PFSK-1 (cell line): Measurements from ENCODE around the gene MPPED1.

Experiments used
- FOXP2 ChIP-seq: optimal IDR thresholded peaks from 2 replicates; pipeline ENCODE3; 2011; ENCODE audit warnings: borderline replicate concordance, control low read depth, inconsistent platforms; ENCODE audit not compliant: insufficient read depth; ENCODE audit errors: extremely low read length, extremely low read depth
- POLR2AphosphoS5 ChIP-seq: IDR thresholded peaks from 2 replicates; pipeline ENCODE4 v1.6.1; 2012; ENCODE audit warnings: low read depth, mild to moderate bottlenecking, control low read depth, low read length, moderate library complexity
- SIN3A ChIP-seq: IDR thresholded peaks from 2 replicates; pipeline ENCODE4 v1.6.1; 2012; ENCODE audit warnings: mild to moderate bottlenecking, low read length, moderate library complexity, borderline replicate concordance; ENCODE audit not compliant: insufficient read depth
- TAF1 ChIP-seq: IDR thresholded peaks from 2 replicates; pipeline ENCODE4 v1.6.1; 2012; ENCODE audit warnings: low read length, control low read depth, borderline replicate concordance; ENCODE audit not compliant: insufficient read depth
- TF ChIP-seq, protein P1 (sequence below), 2 experiments: IDR thresholded peaks; 2 replicates each; pipeline versions ENCODE4 v1.6.1 to v1.8.0; 2011 to 2012; ENCODE audit warnings: low read depth in 2 of 2, low read length in 2 of 2, control low read depth in 1 of 2, inconsistent platforms in 1 of 2, mild to moderate bottlenecking in 1 of 2, moderate library complexity in 1 of 2; ENCODE audit not compliant: insufficient read depth in 1 of 2

The MPPED1 gene

DNA sequence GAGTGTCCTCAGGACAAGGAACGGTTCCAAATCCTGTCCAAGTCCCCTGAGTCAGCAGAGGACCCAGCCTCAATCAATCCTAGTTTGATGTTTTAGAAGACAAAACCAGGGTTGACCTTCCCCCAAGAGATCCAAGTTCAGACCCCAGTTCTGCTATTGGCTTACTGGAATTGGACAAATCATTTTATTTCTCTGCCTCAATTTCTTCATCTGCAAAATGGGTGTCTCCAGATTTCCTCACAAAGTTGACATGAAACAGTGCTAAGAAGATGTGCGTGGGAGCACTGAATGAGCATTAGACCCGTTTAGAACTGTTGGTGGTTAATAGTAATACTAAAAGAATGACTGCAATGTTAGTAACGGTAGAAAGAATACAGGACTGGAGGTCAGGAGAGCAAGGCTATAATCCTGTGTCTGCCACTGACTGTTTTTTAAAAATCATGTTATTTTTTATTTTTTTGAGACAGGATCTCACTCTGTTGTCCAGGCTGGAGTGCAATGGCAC, 35.8 kb upstream of the MPPED1 start:
- TF ChIP-seq SIN3A (no peak), POLR2AphosphoS5 (no peak), TAF1 (no peak), FOXP2 (no peak)
- TF ChIP-seq, protein P1, sequence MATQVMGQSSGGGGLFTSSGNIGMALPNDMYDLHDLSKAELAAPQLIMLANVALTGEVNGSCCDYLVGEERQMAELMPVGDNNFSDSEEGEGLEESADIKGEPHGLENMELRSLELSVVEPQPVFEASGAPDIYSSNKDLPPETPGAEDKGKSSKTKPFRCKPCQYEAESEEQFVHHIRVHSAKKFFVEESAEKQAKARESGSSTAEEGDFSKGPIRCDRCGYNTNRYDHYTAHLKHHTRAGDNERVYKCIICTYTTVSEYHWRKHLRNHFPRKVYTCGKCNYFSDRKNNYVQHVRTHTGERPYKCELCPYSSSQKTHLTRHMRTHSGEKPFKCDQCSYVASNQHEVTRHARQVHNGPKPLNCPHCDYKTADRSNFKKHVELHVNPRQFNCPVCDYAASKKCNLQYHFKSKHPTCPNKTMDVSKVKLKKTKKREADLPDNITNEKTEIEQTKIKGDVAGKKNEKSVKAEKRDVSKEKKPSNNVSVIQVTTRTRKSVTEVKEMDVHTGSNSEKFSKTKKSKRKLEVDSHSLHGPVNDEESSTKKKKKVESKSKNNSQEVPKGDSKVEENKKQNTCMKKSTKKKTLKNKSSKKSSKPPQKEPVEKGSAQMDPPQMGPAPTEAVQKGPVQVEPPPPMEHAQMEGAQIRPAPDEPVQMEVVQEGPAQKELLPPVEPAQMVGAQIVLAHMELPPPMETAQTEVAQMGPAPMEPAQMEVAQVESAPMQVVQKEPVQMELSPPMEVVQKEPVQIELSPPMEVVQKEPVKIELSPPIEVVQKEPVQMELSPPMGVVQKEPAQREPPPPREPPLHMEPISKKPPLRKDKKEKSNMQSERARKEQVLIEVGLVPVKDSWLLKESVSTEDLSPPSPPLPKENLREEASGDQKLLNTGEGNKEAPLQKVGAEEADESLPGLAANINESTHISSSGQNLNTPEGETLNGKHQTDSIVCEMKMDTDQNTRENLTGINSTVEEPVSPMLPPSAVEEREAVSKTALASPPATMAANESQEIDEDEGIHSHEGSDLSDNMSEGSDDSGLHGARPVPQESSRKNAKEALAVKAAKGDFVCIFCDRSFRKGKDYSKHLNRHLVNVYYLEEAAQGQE (IDR thresholded peaks at IDR 0.05; ENCODE audit: insufficient read depth in 1 of 2, low read depth in 2 of 2, low read length in 2 of 2): no peak

DNA sequence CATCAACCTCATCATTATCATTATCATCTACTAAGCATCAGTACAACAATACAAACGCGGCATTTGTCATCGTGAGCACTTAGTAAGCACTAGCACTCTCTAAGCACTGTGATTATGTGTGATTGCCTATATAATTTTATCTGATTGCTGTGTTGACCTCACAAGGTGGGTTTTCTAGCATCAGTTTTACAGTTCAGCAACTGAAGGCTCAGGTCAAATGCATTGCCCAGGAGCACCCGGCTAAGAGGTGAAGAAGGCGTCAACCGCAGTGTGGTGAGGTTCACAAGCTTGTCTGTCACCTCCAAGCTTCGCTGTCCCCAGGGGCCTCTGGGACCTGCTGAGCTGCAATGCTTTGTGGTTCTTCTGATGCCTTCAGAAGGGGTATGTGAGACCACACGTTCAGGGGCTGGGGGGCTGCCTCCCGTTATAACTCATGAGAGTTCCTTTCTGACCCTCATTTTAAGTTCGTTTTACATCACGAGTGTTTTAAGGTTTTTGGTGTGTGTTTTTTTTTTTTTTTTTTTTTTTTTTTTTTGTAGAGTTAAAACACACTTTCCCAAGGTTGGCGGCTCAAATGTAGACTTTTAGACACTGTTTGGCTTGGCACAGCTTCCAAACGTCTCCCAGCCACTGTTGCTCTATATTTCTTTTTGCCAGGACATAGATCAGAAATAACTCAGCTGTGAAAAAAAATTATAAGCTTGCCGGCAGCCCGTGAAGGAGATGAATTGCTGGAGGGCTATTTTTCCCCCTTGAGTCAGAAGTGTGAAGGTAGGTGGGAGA, 34.9 kb upstream of the MPPED1 start:
- TF ChIP-seq, protein P1 (IDR thresholded peaks at IDR 0.05; ENCODE audit: insufficient read depth in 1 of 2, low read depth in 2 of 2, low read length in 2 of 2): no peak
- TF ChIP-seq SIN3A: no peak
- no peak for TF ChIP-seq TAF1
- TF ChIP-seq POLR2AphosphoS5: no peak
- no peak for TF ChIP-seq FOXP2

DNA sequence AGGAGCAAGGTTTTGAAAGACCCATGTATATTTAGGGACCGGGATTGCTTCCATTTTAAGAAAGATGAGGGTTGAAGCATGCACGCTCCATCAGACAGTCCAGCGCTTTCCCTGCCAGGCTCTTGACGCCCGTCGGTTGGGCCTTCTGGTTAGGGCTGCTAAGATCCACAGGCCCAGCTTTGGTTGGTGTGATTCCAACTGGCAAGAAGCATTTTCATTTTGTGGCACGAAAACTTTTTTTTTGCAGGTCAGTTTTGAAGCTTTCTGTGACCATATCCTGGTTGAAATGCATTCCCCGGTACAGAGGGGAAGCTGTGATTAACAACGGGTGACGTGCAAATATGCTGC, 34.3 kb upstream of the MPPED1 start:
- TF ChIP-seq SIN3A: no peak
- no peak for TF ChIP-seq FOXP2
- TF ChIP-seq POLR2AphosphoS5: no peak

DNA sequence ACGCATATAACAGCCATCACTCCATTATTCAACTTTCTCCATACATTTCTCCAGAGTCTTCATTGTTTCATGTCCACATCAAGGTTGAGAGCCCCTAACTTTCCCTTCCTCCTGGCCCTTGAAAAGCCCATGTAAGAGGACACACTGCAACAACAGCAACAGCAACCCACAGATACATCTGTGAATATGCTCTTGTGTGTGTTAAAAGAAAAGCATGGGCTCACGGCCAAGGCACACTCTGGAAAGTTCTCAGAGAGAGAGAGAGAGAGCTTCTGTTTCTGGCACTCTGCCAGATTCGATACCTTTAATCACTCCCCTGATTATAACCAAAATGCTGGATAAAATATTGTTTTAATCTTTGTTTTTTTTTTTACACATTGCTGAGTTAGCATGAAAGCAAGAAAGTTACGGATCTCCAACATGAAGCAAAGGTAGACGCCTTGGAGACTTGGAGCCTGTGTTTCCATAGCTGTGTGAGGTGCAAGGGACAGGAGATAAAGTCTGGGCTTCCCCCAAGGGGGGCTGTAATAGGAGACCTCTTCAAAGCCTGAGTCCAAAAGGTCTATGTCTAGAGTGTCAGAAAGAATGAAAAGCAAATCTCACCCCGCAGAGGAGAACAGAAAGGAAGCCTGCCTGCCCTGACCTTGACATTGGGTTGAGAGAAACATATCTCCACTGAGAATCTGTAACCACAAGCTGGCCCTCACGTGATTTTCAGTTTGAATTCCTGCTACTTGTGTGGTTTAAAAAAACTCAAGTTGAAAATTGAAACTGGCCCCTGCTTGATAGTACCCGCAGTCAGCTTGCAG, 33.7 kb upstream of the MPPED1 start:
- TF ChIP-seq TAF1 (no peak), SIN3A (no peak), POLR2AphosphoS5 (no peak), FOXP2 (no peak)
- TF ChIP-seq, protein P1 (IDR thresholded peaks at IDR 0.05; ENCODE audit: insufficient read depth in 1 of 2, low read depth in 2 of 2, low read length in 2 of 2): no peak

DNA sequence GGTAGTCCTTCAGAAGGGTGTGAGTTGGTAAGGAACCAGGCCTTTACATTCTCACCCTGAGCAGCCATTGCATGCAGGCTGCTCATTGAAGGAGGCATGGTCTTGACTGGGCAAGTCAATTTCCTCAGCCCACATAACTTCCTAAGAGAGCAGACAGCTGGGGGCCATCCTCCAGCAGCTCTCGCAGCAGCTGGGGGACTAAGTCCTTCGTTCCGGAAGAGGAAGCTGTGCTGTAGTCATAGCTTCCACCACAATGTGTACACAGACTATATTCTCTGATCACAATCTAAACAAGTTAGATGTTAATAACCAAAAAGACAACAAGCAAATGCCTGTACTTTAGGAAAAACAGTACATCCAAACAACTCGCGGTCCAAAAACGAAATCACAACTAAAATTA, 30.1 kb upstream of the MPPED1 start:
- TF ChIP-seq SIN3A (no peak), POLR2AphosphoS5 (no peak), TAF1 (no peak), FOXP2 (no peak)
- TF ChIP-seq, protein P1 (IDR thresholded peaks at IDR 0.05; ENCODE audit: insufficient read depth in 1 of 2, low read depth in 2 of 2, low read length in 2 of 2): no peak
